Tibial nerve (tissue), 4 donors: ENCODE measurements around the gene SPTLC2. TPM values are rescaled to one million over a fixed set of nuclear protein-coding genes. Genes with fewer than 3 reads are reported as not detected.
A peak's percentile ranks its signal among the peaks of the same experiment; 100 is the strongest.

Source experiments
- DNase-seq, 2 donors: peaks; one replicate each; pipeline ENCODE4 v3.0.0-alpha.2; 2019; ENCODE audit warnings: low spot score in 2 of 2
- H3K27ac ChIP-seq, 4 donors: fragments of 200-600 bp; sonication (generic) in 3 of 4; one replicate each; pipeline ENCODE4 v1.5.1; 2017 to 2019; ENCODE audit warnings: mild to moderate bottlenecking in 1 of 4
- H3K27me3 ChIP-seq, 2 donors: fragments of 200-600 bp; sonication (generic) in 1 of 2; one replicate each; pipeline versions ENCODE4 v1.5.1 to v1.6.0; 2017 to 2019
- H3K36me3 ChIP-seq, 3 donors: fragments of 200-600 bp; sonication (generic); one replicate each; pipeline ENCODE4 v1.5.1; 2018 to 2019
- H3K4me1 ChIP-seq, 4 donors: fragments of 200-600 bp; sonication (generic) in 3 of 4; one replicate each; pipeline ENCODE4 v1.5.1; 2017 to 2019
- H3K4me3 ChIP-seq, 4 donors: fragments of 200-600 bp; sonication (generic) in 3 of 4; one replicate each; pipeline ENCODE4 v1.5.1; 2017 to 2019; ENCODE audit warnings: mild to moderate bottlenecking in 1 of 4, moderate library complexity in 1 of 4
- H3K9me3 ChIP-seq, 4 donors: fragments of 200-600 bp; sonication (generic) in 3 of 4; one replicate each; pipeline ENCODE4 v1.5.1; 2017 to 2019
- EP300 ChIP-seq, 2 donors: sonication (generic); formaldehyde crosslinking; IDR thresholded peaks; one replicate each; pipeline ENCODE4 v1.6.1; 2017; ENCODE audit warnings: antibody characterized with exemption in 2 of 2, mild to moderate bottlenecking in 1 of 2
- POLR2A ChIP-seq, 2 donors: fragments of 450-650 bp; IDR thresholded peaks; one replicate each; pipeline ENCODE4 v1.6.1; 2017; ENCODE audit warnings: antibody characterized with exemption in 2 of 2, mild to moderate bottlenecking in 2 of 2, moderate library complexity in 2 of 2
- WGBS, 2 donors: methylation state at CpG; one replicate each; pipeline ENCODE4 v1.1.5; 2018; 5-methylcytosine and 5-hydroxymethylcytosine counted together
- total RNA-seq, 4 donors: library from RNA; depleted of rRNA; stranded (reverse); fragments of >200 nt; gene quantifications; one replicate each; pipeline ENCODE4 v1.1.0, GENCODE V29; 2016
- TF ChIP-seq, protein P1 (sequence below), 5 experiments: fragments of 200-600 bp in 3 of 5; fragments of 450-650 bp in 2 of 5; sonication (generic) in 3 of 5; IDR thresholded peaks; one replicate each; pipeline ENCODE4 v1.5.1; 2016 to 2019; ENCODE audit warnings: antibody characterized with exemption in 5 of 5, mild to moderate bottlenecking in 3 of 5, moderate library complexity in 2 of 5

Gene SPTLC2
- total RNA-seq, 4 donors from 2014 or later: 25.5 to 45.2 (median 29.7) TPM

DNA sequence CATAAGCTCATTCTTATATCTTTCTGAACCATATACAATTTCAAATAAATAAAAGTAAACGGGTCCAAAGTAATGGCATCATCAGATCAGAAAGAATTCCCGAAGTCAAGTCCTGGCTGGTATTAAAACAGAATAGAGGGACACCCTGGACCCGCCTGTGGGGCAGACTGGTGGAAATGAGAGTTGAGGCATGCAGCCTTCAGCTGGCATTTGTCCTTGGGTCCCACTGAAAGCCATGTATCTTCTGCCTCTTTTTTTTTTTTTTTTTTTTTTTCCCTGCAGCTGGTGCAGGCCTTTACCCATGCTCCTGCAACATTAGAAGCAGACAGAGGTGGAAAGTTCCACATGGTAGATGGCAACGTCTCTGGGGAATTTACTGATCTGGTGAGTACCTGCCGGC is 148.6 kb downstream of the SPTLC2 start:
- no peaks in the 10 kb centered on the region for H3K4me1 ChIP-seq
- H3K27ac ChIP-seq: no peak overlapping the region
- no peaks in the 10 kb centered on the region for H3K9me3 ChIP-seq
- TF ChIP-seq, protein P1, sequence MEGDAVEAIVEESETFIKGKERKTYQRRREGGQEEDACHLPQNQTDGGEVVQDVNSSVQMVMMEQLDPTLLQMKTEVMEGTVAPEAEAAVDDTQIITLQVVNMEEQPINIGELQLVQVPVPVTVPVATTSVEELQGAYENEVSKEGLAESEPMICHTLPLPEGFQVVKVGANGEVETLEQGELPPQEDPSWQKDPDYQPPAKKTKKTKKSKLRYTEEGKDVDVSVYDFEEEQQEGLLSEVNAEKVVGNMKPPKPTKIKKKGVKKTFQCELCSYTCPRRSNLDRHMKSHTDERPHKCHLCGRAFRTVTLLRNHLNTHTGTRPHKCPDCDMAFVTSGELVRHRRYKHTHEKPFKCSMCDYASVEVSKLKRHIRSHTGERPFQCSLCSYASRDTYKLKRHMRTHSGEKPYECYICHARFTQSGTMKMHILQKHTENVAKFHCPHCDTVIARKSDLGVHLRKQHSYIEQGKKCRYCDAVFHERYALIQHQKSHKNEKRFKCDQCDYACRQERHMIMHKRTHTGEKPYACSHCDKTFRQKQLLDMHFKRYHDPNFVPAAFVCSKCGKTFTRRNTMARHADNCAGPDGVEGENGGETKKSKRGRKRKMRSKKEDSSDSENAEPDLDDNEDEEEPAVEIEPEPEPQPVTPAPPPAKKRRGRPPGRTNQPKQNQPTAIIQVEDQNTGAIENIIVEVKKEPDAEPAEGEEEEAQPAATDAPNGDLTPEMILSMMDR (IDR thresholded peaks at IDR 0.05): no peak
- no peak for DNase-seq
- peaks cover 0 to 2% of the 10 kb centered on the region in 2 donors for H3K27me3 ChIP-seq
- H3K36me3 ChIP-seq: peaks cover 0 to 77% (median 46%) of the 10 kb centered on the region in 3 donors
- H3K4me3 ChIP-seq: no peak overlapping the region
- 90 to 92% methylated on average over 5 of the region's 5 CpGs for whole genome bisulfite sequencing, 2 donors

DNA sequence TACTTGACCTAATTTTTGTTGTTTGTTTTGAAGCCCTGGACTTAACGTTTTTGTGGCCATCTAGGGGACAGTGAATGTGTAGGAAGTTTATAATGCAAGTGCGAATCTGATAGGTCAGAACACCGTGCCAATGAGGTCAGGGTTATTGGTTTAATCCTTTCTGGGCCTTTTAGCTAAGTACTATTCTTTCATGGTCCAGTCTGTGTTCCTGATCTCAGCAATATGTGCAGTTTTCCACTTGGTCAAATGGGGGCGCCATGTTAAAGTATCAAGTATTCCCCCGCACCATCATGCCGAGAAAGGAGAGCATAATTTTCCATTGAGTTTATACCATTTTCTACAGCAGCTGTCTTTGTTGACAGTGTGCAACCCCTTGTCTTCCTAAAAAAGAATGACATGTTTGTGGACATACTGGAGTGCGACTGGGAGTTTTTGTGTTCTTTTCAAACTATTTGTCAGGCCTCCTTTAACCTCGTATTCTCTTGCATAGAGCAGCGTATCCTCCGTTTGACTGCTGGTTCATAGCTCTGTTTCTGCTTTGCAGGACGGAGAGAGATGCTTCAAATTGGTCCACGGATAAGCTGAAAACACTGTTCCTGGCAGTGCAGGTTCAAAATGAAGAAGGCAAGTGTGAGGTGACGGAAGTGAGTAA is 157.2 kb downstream of the SPTLC2 start:
- TF ChIP-seq, protein P1 (IDR thresholded peaks at IDR 0.05): peak; percentile 33 to 43 (median 39)
- TF ChIP-seq EP300 (IDR thresholded peaks at IDR 0.05): no peak
- no peak for TF ChIP-seq POLR2A (IDR thresholded peaks at IDR 0.05)
- peaks cover 0 to 40% (median 17%) of the 10 kb centered on the region in 4 donors for H3K4me1 ChIP-seq
- WGBS, 2 donors: 34 to 35% methylated on average over 13 of the region's 13 CpGs
- H3K4me3 ChIP-seq: peak overlapping the region; percentile 89 to 98 (median 92)
- peak overlapping the region in 2 of 4 donors; percentile 97 to 98 for H3K27ac ChIP-seq
- no peaks in the 10 kb centered on the region for H3K9me3 ChIP-seq
- DNase-seq: peak; percentile 60 to 90
- peaks cover 0 to 48% (median 16%) of the 10 kb centered on the region in 3 donors for H3K36me3 ChIP-seq
- H3K27me3 ChIP-seq: no peaks in the 10 kb centered on the region

DNA sequence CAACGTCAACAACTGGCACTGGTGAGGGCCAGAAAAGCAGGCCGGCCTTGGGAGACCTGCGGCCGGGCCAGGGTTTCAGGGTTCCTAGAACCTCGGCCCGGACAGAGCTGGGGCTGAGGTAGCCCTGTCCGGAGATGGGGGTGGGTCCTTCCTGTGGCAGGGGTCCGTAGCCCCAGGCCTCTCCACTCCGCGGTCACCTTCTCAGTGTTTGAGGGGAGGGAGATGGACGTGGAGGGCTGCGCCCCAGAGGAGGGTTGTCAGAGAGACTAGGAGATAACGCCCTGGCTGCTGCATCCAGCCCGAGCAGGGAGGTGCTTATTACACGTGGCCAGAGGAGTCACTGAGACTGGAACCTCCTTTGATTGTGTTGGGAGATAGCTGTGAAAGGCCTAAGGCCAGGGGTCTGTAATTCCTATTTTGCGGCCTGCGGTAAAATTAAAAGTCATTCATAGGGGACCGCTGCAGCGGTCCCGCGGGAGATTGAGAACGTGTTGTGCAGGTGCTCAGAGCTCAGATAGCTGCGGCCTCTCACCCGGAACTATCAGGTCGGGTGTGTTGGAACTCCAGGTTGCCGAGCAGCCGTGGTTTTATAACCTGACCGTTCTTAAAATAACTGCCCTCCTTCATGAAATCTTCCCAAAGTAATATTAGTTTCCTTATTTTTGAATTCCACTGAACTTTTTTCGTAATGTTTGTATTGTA is 158.0 kb downstream of the SPTLC2 start:
- peak in 1 of 2 donors; percentile 15 for DNase-seq
- 0 to 1% methylated on average over 28 to 29 of the region's 29 CpGs for WGBS, 2 donors
- Histone ChIP-seq H3K36me3 (peaks cover 0 to 41% (median 15%) of the 10 kb centered on the region in 3 donors), H3K27me3 (no peaks in the 10 kb centered on the region), H3K9me3 (no peaks in the 10 kb centered on the region), H3K27ac (peak overlapping the region; percentile 92 to 98 (median 98)), H3K4me1 (peaks cover 0 to 40% (median 17%) of the 10 kb centered on the region in 4 donors), H3K4me3 (peak overlapping the region; percentile 89 to 98 (median 92))
- TF ChIP-seq POLR2A (IDR thresholded peaks at IDR 0.05) (no peak), EP300 (IDR thresholded peaks at IDR 0.05) (no peak)
- TF ChIP-seq, protein P1 (IDR thresholded peaks at IDR 0.05): no peak

DNA sequence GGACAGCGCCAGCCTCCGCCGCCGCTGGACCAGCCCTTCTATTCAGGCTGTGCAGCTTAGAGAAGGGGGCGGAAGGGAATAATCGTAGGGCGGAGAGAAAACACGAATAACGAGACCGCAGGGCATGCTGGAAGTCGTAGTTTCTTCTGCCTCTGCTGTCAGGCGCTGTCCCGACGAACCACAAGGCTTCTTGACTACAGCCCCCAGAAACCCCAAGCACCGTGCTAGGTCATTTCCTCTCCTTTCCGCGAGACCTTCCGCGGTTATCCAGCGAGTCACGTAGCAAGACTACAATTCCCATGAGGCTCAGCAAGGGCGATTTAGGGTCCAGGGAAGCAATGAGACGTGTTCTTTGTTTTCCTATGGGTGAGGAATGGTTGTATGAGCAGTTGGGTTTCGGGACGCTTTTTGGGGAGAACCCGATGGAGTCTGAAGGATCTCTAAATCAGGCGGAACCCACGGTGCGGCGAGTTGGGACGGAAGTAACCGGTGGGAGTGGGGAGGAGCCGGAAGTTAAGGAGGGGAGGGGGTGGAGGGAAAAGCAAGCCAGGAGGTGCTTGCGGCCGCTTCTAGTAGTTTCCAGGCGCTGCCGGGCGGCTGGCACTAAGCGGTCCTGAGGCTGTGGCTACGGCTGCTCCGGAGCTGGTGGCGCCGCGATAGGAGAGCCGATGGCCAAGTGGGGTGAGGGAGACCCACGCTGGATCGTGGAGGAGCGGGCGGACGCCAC is 158.8 kb downstream of the SPTLC2 start, which contains the start of the genes AHSA1 and VIPAS39:
TSS of gene AHSA1 (plus strand) at position 572 of the 727 bp plus-strand sequence. CDS start at position 669, 97 bp downstream.
TSS of gene VIPAS39 (minus strand) at position 80 of the 727 bp plus-strand sequence. CDS start 3,499 bp downstream, outside the sequence.
- Histone ChIP-seq H3K4me1 (peaks cover 0 to 40% (median 17%) of the 10 kb centered on the region in 4 donors), H3K4me3 (peak within 1 kb of the TSS; percentile 89 to 98 (median 92)), H3K27me3 (no peaks in the 10 kb centered on the region), H3K27ac (peak within 1 kb of the TSS; percentile 92 to 98 (median 98)), H3K9me3 (no peaks in the 10 kb centered on the region), H3K36me3 (peaks cover 0 to 41% (median 8%) of the 10 kb centered on the region in 3 donors)
- WGBS, 2 donors: 0 to 1% methylated on average over 49 to 50 of the region's 50 CpGs
- TF ChIP-seq, protein P1 (IDR thresholded peaks at IDR 0.05): peak in 2 of 5 experiments; percentile 17 to 22
- peak; percentile 56 to 90 for TF ChIP-seq POLR2A (IDR thresholded peaks at IDR 0.05)
- peak; percentile 85 to 95 for TF ChIP-seq EP300 (IDR thresholded peaks at IDR 0.05)
- DNase-seq: peak; percentile 88 to 94
